ENCODE results near the gene EDA.

EDA gene

GRCh38 chrX:70030301-70030767 lies 414.4 kb downstream of the EDA start:
- DNase-seq, result peak in 1 of 2 experiments; percentile 14

GRCh38 chrX:70032792-70033191 lies 416.9 kb downstream of the EDA start:
- DNase-seq, result no peak

- DNase-seq, result peak; percentile 1 to 4
These were observed 417.6 kb downstream of the EDA start for GRCh38 chrX:70033348-70034051.

GRCh38 chrX:70034646-70035045 lies 418.7 kb downstream of the EDA start:
- DNase-seq, result no peak

GRCh38 chrX:70038515-70038914 lies 422.6 kb downstream of the EDA start:
- DNase-seq, result no peak

GRCh38 chrX:70038951-70039350 lies 423.0 kb downstream of the EDA start:
- no peak for DNase-seq

- DNase-seq, result no peak
These were observed 423.8 kb downstream of the EDA start for GRCh38 chrX:70039758-70040157.

- no peak for DNase-seq
These were observed 426.1 kb downstream of the EDA start for GRCh38 chrX:70041993-70042392.

GRCh38 chrX:70042399-70043371 lies 426.8 kb downstream of the EDA start:
- DNase-seq, result no peak

- DNase-seq, result no peak
These were observed 427.8 kb downstream of the EDA start for GRCh38 chrX:70043685-70044084.

- no peak for DNase-seq
These were observed 428.8 kb downstream of the EDA start for GRCh38 chrX:70044541-70045245.

GRCh38 chrX:70046978-70047377 lies 431.1 kb downstream of the EDA start:
- DNase-seq, result no peak

GRCh38 chrX:70049406-70049805 lies 433.5 kb downstream of the EDA start:
- no peak for DNase-seq

GRCh38 chrX:70049925-70050324 lies 434.0 kb downstream of the EDA start, which contains the start of gene AWAT2:
Gene AWAT2 (minus strand): TSS chrX:70049938. CDS start chrX:70049932, 6 bp downstream.
- DNase-seq, result no peak

GRCh38 chrX:70052895-70053615 lies 437.1 kb downstream of the EDA start:
- DNase-seq, result no peak

GRCh38 chrX:70054391-70054790 lies 438.5 kb downstream of the EDA start:
- DNase-seq, result no peak

GRCh38 chrX:70062076-70062475 lies 446.2 kb downstream of the EDA start, which contains the start of gene OTUD6A:
Gene OTUD6A (plus strand): TSS chrX:70062457. CDS start chrX:70062525, 68 bp downstream.
- DNase-seq, result no peak

- DNase-seq, result no peak
These were observed 447.1 kb downstream of the EDA start for GRCh38 chrX:70062961-70063550.

GRCh38 chrX:70066646-70067045 lies 450.7 kb downstream of the EDA start:
- no peak for DNase-seq

- DNase-seq, result no peak
These were observed 463.4 kb downstream of the EDA start for GRCh38 chrX:70079297-70079696.

- no peak for DNase-seq
These were observed 464.0 kb downstream of the EDA start for GRCh38 chrX:70079870-70080269.

GRCh38 chrX:70082723-70083122 lies 466.8 kb downstream of the EDA start:
- DNase-seq, result no peak

Data from stimulated activated CD4-positive, alpha-beta T cell treated with anti-CD3 and anti-CD28 coated beads, Interleukin-4, amount 100 ng/mL, for 4 hours (primary cell).